Bronchial epithelial cell (primary cell): ENCODE data around the gene MAP7D3. TPM values are rescaled to one million over a fixed set of nuclear protein-coding genes. Genes with fewer than 3 reads are reported as not detected.
"Not testable (repeated sequence)": the region's sequence is repeated elsewhere in the genome, so short reads cannot be mapped to it uniquely, and the experiment has no call there.

Experiments used
- DNase-seq: peaks from one replicate; pipeline ENCODE4 v3.0.0-alpha.2; 2010; ENCODE audit warnings: low read depth
- FAIRE-seq: peaks from 2 replicates; lab custom pipeline; 2011; peaks lifted over from hg19 to GRCh38; lab: Jason Lieb, UNC
- H3K27me3 ChIP-seq: 2 replicates; pipeline ENCODE4 v1.5.1; 2011; ENCODE audit warnings: low read length; ENCODE audit not compliant: control insufficient read depth, insufficient read depth
- H3K36me3 ChIP-seq: 2 replicates; pipeline ENCODE4 v1.5.1; 2011; ENCODE audit warnings: low read length; ENCODE audit not compliant: control insufficient read depth, insufficient read depth
- H3K4me3 ChIP-seq: 2 replicates; pipeline ENCODE4 v1.5.1; 2011; ENCODE audit warnings: mild to moderate bottlenecking, low read depth, low read length, control low read depth
- total RNA-seq: library from RNA; depleted of rRNA; stranded (reverse); fragments of >200 nt; gene quantifications from 2 replicates; pipeline ENCODE4 v1.2.1, GENCODE V29; 2014
- TF ChIP-seq, protein P1 (sequence below): IDR thresholded peaks from 2 replicates; pipeline ENCODE4 v1.5.1; 2011; ENCODE audit warnings: mild to moderate bottlenecking, moderate library complexity, low read length, control low read depth, inconsistent platforms; ENCODE audit not compliant: insufficient read depth, severe bottlenecking

MAP7D3 gene
- total RNA-seq, 1 donor from 2014 or later, result 3.2 TPM

DNA sequence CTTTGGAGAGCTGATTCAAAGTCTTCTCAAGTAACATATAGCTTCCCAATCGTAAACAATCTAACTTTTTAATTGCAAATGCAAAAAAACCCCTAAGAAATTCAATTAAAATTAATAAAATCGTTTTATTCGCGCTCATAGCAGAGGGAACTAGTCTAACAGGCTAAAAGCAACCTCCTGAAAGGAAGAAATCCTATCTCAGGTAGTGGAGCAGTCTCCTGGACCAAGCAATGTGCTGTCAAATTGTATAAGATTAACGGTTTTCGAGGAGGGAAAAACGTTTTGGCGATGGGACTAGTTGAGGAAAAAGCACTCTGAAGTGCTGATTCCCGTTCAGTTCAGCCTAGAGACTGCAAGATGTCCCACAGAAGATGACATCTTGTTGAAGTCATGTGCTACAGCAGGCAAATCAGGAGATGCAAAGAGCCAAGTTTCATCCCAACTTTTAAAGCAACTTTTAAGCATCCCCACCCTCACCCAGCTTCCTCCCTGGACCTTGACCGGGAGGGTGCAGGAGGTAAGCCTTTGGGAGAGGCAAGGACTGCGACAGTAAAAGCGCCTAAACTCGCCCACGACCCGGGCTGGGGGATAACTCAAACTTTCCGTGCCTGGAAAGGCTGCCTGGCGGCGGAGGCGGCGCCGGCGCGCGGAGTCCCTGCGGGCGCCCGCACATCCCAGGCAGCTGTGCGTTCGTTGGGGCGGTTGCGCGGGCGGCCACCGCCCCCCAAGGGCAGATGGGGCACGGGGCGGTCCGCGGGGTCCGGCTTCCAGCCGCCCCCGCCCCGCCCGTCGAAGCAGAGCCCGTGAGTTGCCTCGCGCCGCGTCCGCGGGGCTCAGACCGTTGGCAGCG lies 784 bp downstream of the MAP7D3 start:
- DNase-seq (peak; percentile 10), FAIRE-seq (no peak)
- TF ChIP-seq, protein P1, sequence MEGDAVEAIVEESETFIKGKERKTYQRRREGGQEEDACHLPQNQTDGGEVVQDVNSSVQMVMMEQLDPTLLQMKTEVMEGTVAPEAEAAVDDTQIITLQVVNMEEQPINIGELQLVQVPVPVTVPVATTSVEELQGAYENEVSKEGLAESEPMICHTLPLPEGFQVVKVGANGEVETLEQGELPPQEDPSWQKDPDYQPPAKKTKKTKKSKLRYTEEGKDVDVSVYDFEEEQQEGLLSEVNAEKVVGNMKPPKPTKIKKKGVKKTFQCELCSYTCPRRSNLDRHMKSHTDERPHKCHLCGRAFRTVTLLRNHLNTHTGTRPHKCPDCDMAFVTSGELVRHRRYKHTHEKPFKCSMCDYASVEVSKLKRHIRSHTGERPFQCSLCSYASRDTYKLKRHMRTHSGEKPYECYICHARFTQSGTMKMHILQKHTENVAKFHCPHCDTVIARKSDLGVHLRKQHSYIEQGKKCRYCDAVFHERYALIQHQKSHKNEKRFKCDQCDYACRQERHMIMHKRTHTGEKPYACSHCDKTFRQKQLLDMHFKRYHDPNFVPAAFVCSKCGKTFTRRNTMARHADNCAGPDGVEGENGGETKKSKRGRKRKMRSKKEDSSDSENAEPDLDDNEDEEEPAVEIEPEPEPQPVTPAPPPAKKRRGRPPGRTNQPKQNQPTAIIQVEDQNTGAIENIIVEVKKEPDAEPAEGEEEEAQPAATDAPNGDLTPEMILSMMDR, result no peak
- H3K4me3 ChIP-seq, result peak overlapping the region; percentile 62
- H3K36me3 ChIP-seq, result no peaks in the 10 kb centered on the region
- no peaks in the 10 kb centered on the region for H3K27me3 ChIP-seq

DNA sequence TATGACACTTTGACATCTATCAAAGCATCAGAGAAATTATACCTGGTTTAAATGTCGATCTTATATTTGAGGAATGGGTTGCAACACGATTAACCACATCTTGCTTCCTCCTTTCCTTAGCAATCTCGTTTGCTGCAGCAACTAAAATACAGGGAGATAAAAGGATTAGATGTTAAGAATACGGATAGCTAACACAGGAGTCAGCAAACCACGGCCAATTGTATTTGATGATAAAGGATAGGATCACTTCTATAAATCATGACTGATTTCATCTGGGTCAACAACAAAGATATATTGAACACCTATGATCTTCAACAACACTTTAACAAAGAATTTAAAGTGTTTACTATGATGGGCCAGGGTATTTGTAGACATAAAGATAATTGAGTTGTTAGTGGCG lies 5.0 kb downstream of the MAP7D3 start:
- DNase-seq, result no peak
- TF ChIP-seq, protein P1, result no peak
- no peak for FAIRE-seq
- Histone ChIP-seq H3K4me3 (no peak overlapping the region), H3K36me3 (peaks cover 3% of the 10 kb centered on the region), H3K27me3 (no peaks in the 10 kb centered on the region)

DNA sequence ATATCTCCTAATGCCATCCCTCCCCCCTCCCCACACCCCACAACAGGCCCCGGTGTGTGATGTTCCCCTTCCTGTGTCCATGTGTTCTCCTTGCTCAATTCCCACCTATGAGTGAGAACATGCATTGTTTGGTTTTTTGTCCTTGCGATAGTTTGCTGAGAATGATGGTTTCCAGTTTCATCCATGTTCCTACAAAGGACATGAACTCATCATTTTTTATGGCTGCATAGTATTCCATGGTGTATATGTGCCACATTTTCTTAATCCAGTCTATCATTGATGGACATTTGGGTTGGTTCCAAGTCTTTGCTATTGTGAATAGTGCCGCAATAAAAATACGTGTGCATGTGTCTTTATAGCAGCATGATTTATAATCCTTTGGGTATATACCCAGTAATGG lies 13.4 kb downstream of the MAP7D3 start:
- DNase-seq, FAIRE-seq, H3K4me3 ChIP-seq, H3K36me3 ChIP-seq, H3K27me3 ChIP-seq: not testable (repeated sequence)

DNA sequence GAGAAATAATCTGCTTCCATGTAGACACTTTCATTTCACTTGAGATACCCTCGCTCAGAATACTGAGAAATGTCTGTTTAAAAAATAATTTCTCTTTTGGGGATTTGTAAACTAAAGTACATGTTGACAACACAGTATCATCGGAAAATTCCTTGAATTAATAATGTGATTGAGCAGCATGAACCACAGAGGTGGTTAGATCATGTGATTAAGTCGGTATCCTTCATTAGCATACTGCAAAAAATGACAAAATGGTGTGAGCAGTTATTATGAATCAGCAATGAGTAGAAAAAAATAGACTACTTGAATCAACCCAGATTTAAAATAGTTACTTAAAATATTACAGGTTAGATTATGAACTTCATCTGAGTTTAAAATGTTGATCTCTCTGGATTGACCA lies 14.1 kb downstream of the MAP7D3 start:
- H3K27me3 ChIP-seq, result no peaks in the 10 kb centered on the region
- TF ChIP-seq, protein P1, result no peak
- DNase-seq (no peak), FAIRE-seq (no peak)
- no peaks in the 10 kb centered on the region for H3K36me3 ChIP-seq
- no peak overlapping the region for H3K4me3 ChIP-seq

DNA sequence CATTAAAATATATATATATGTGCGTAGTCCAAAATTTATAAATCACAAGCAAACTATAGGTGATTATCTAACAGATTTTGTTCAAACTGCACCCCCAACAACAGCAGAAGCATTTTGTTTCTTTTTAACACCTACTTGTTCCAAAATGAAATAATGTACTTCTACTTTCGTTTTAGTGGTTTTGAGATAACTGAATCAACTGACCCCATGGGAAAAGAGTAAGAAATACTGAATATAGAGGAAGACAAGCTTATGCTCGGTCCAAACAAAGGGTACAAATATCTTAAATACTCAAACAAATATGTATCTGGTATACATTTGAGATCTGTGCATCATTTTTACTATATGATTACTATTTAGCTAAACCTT lies 22.4 kb downstream of the MAP7D3 start:
- TF ChIP-seq, protein P1, result no peak
- FAIRE-seq, result no peak
- Histone ChIP-seq H3K36me3 (peaks cover 4% of the 10 kb centered on the region), H3K27me3 (no peaks in the 10 kb centered on the region), H3K4me3 (no peak overlapping the region)
- no peak for DNase-seq

DNA sequence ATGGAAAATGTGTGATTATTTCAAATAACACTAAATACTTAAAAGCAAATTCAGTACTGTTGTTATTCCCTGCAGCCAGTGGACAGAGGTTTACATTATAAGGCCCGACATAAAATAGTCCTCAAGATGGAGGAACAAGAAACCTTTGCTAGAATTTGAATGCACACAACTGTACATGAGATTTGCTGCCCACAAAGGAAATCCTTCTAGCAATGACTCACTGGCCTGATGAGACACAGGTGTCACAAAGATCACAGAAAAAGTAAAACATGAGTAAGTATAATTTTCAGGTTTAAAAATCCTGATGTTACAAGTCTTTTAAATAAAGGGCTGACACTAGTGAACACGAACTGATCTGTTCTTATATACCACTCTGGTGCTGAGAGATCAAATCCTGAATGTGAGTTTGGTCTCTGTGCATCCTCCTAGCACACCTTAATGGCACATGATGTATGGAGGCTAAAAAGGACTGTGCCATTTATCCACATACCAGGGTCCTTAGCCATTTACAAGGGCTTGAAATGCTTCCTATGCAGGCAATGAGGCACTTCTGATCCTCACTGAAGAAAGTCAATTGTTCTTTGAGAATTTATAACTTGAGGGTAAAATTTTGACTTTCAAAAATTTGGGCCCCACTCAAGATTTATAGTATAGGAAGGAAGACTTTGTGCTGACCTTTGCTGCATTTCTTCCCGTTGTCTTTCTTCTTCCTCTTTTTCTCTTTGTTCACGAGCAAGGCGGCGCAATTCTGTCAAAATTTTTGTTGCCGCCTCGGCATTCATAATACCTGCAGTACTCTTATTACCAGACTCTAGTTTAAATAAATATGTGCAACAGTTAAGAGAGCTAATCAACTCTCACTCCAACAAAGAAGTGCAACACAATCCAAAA lies 23.0 kb downstream of the MAP7D3 start:
- Histone ChIP-seq H3K27me3 (no peaks in the 10 kb centered on the region), H3K4me3 (no peak overlapping the region), H3K36me3 (peaks cover 4% of the 10 kb centered on the region)
- TF ChIP-seq, protein P1, result no peak
- no peak for FAIRE-seq
- DNase-seq, result peak; percentile 60
